ENCODE measurements around the gene MTCL3.

- TF ChIP-seq, protein P1, sequence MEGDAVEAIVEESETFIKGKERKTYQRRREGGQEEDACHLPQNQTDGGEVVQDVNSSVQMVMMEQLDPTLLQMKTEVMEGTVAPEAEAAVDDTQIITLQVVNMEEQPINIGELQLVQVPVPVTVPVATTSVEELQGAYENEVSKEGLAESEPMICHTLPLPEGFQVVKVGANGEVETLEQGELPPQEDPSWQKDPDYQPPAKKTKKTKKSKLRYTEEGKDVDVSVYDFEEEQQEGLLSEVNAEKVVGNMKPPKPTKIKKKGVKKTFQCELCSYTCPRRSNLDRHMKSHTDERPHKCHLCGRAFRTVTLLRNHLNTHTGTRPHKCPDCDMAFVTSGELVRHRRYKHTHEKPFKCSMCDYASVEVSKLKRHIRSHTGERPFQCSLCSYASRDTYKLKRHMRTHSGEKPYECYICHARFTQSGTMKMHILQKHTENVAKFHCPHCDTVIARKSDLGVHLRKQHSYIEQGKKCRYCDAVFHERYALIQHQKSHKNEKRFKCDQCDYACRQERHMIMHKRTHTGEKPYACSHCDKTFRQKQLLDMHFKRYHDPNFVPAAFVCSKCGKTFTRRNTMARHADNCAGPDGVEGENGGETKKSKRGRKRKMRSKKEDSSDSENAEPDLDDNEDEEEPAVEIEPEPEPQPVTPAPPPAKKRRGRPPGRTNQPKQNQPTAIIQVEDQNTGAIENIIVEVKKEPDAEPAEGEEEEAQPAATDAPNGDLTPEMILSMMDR (IDR thresholded peaks at IDR 0.05; ENCODE audit: insufficient read depth, low read length, poor library complexity, severe bottlenecking): no peak
- TF ChIP-seq EZH2phosphoT487 (conservative IDR thresholded peaks at IDR 0.05; ENCODE audit: low read length): no peak
Measured at GRCh38 chr6:127456465-127456864, 62.7 kb downstream of the MTCL3 start.

Data from SU-DHL-6 (cell line).